Osteocyte (in vitro differentiated cells): ENCODE results near the gene GALNT17. TPM values are rescaled to one million over a fixed set of nuclear protein-coding genes. Genes with fewer than 3 reads are reported as not detected.

ENCODE experiments used
- DNase-seq: peaks from one replicate; pipeline ENCODE4 v3.0.0; 2021; ENCODE audit warnings: mixed read lengths; ENCODE audit not compliant: unreplicated experiment; ENCODE audit errors: extremely low spot score
- H3K27ac Mint-ChIP-seq: one replicate; pipeline ENCODE4 v1.8.0; 2021; ENCODE audit warnings: mild to moderate bottlenecking, mixed read lengths; ENCODE audit not compliant: unreplicated experiment
- H3K27me3 Mint-ChIP-seq: one replicate; pipeline ENCODE4 v1.8.0; 2021; ENCODE audit warnings: mixed read lengths; ENCODE audit not compliant: unreplicated experiment
- H3K36me3 Mint-ChIP-seq: one replicate; pipeline ENCODE4 v1.8.0; 2021; ENCODE audit warnings: mixed read lengths; ENCODE audit not compliant: unreplicated experiment
- H3K4me1 Mint-ChIP-seq: one replicate; pipeline ENCODE4 v1.8.0; 2021; ENCODE audit warnings: mixed read lengths; ENCODE audit not compliant: unreplicated experiment
- H3K4me3 Mint-ChIP-seq: one replicate; pipeline ENCODE4 v1.8.0; 2021; ENCODE audit warnings: mild to moderate bottlenecking, moderate library complexity, mixed read lengths; ENCODE audit not compliant: unreplicated experiment
- H3K9me3 Mint-ChIP-seq: one replicate; pipeline ENCODE4 v1.8.0; 2021; ENCODE audit warnings: mixed read lengths; ENCODE audit not compliant: unreplicated experiment
- CTCF ChIP-seq: fragments of 200-600 bp; sonication (generic); IDR thresholded peaks from 2 replicates; pipeline ENCODE4 v1.5.0; 2021; ENCODE audit warnings: antibody characterized with exemption, mild to moderate bottlenecking, moderate library complexity
- total RNA-seq: library from RNA; stranded (reverse); gene quantifications from 2 replicates; pipeline ENCODE4 v1.2.1, GENCODE V29; 2021

GALNT17 gene
- total RNA-seq, 1 donor from 2014 or later: 1.4 TPM

- TF ChIP-seq CTCF: no peak
- Mint-ChIP-seq H3K27ac (no peak overlapping the region), H3K4me1 (no peaks in the 10 kb centered on the region), H3K4me3 (no peak overlapping the region), H3K27me3 (no peaks in the 10 kb centered on the region), H3K36me3 (no peaks in the 10 kb centered on the region), H3K9me3 (peaks cover 22% of the 10 kb centered on the region)
- no peak for DNase-seq
Measured at GRCh38 chr7:71466448-71467145, 334.7 kb downstream of the GALNT17 start.

DNA sequence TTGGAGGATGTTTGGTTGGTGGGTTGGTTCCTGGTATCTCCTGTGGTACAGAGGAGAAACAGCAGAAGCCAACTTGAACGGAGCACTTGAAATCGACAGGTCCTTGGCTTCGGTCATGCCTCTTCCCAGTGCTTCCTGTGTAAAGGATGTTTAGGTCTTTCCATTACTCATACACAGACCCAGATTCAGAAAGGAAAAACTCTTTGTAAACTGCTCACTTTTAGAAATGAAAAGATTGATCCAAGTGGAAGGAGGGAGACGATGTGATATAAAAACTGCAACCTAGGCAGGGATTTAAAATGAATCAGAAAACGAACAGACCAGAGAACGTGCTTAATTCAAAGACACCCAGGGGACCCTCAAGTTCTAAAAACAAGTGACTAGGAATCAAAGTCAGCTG lies 338.4 kb downstream of the GALNT17 start:
- Mint-ChIP-seq H3K4me1 (no peaks in the 10 kb centered on the region), H3K4me3 (no peak overlapping the region), H3K27ac (no peak overlapping the region), H3K9me3 (peaks cover 20% of the 10 kb centered on the region), H3K36me3 (no peaks in the 10 kb centered on the region), H3K27me3 (no peaks in the 10 kb centered on the region)
- no peak for TF ChIP-seq CTCF
- DNase-seq: no peak

DNA sequence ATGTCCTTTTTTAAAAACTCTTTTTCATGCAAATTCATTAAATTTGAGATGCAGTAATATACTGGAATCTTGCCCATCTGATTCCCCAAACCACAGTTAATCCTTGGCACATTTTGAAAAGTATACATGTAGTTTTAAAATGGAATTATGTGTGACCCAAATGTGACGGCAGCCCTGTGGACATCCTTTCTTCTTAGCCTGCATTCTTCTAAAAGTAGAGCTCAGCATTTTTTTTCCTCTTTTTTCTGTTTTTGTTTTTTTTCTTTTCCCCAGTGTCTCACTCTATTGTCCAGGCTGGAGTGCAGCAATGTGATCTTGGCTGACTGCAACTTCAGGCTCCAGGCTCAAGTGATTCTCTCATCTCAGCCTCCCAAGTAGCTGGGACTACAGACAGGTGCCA lies 338.9 kb downstream of the GALNT17 start:
- no peak for DNase-seq
- Mint-ChIP-seq H3K9me3 (peaks cover 20% of the 10 kb centered on the region), H3K4me1 (no peaks in the 10 kb centered on the region), H3K4me3 (no peak overlapping the region), H3K27me3 (no peaks in the 10 kb centered on the region), H3K27ac (no peak overlapping the region), H3K36me3 (no peaks in the 10 kb centered on the region)
- no peak for TF ChIP-seq CTCF

DNA sequence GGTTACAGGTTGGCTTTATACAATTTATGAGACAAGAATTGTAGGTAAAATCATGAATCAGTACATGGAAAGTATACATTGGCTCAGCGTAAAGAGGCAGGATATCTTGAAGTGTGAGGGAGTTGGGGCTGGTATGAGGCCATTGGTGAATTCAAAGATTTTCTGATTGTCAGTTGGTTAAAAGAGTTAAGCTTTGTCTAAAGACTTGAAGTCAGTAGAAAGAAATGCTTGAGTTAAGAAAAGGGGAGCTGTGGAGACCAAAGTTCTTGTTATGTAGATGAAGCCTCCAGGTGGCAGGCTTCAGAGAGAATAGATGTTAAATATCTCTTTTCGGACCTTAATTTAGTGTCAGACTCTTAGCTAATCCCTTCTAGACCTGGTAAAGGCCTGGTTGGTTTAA lies 341.0 kb downstream of the GALNT17 start:
- DNase-seq: no peak
- no peak for TF ChIP-seq CTCF
- no peaks in the 10 kb centered on the region for H3K4me1 Mint-ChIP-seq
- H3K4me3 Mint-ChIP-seq: no peak overlapping the region
- no peaks in the 10 kb centered on the region for H3K27me3 Mint-ChIP-seq
- no peaks in the 10 kb centered on the region for H3K36me3 Mint-ChIP-seq
- H3K27ac Mint-ChIP-seq: no peak overlapping the region
- H3K9me3 Mint-ChIP-seq: peaks cover 15% of the 10 kb centered on the region

DNA sequence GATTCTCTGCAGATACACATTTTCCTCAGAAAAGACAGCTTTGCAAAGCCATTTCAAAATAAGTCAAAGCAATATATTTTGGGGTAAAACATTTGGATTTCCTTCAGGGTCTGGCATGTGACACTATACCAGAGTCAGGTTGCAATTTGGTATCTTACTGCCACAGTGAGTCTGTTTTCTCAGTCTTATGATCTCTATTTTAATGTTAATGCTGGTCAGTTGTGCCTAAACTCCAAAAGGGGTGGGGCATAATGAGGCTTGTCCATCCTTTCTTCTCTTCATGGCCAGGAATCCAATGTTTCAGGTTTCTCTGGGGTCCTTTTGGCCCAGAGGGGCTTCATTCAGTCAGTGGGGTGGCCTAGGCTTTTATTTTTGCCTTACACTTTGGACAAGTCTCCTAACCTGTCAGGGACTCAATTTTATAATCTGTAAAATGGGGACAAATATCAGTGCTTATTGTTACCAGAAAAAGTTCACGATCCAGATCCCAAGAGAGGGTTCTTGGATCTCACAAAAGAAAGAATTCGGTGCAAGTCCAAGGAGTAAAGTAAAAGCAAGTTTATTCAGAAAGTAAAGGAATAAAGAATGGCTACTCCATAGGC lies 341.5 kb downstream of the GALNT17 start:
- no peak for DNase-seq
- Mint-ChIP-seq H3K27me3 (no peaks in the 10 kb centered on the region), H3K36me3 (no peaks in the 10 kb centered on the region), H3K9me3 (peaks cover 15% of the 10 kb centered on the region), H3K27ac (no peak overlapping the region), H3K4me1 (no peaks in the 10 kb centered on the region), H3K4me3 (no peak overlapping the region)
- no peak for TF ChIP-seq CTCF
